PC-9 (cell line): ENCODE measurements around the gene DNAJB12.

ENCODE experiments used
- CTCF ChIP-seq: fragments of 200-600 bp; sonication (generic); conservative IDR thresholded peaks from 2 replicates; pipeline ENCODE4 v1.6.1; 2017; ENCODE audit warnings: mixed run types, antibody characterized with exemption, mild to moderate bottlenecking, moderate library complexity
- EZH2 ChIP-seq: fragments of 200-600 bp; sonication (generic); IDR thresholded peaks from 2 replicates; pipeline ENCODE4 v1.8.0; 2017; ENCODE audit warnings: antibody characterized with exemption, low read depth

GRCh38 chr10:72379776-72380175 lies 25.1 kb upstream of the DNAJB12 start:
- TF ChIP-seq CTCF (no peak), EZH2 (no peak)
